ENCODE data around the gene CCDC138. TPM values are rescaled to one million over a fixed set of nuclear protein-coding genes. Genes with fewer than 3 reads are reported as not detected.

CCDC138 gene
- total RNA-seq, 2 experiments from 2014 or later = 4.7 to 5.8 TPM

DNA sequence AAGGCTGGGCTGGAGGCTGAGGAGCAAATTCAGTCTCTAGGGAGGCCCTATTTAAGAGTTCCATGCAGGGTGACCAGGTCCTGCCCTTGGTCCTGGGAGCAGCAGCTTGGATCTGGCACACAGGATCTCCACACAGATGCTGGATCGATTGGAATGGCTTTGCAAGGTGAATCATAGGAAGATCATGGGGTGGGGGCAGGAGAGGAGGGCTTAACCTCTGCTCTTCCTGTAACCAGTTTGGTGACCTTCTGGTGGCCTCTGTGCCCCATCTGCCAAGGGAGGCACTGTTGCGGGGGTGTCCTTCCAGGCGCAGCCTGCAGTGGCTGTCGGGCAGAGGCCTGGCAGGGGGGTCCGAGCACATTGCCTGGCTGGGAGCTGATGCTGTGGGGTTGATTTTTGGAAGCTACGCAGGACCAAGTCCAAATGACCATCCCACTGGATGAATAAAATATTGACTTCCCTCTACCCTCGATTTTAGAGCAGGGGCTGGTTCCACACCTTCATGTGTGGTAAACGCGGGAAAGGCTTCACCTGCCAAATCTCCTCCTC is 122.8 kb downstream of the CCDC138 start:
- H3K27ac Mint-ChIP-seq = no peak overlapping the region
- peak in 1 of 14 experiments; percentile 7 for DNase-seq

GRCh38 chr2:108910011-108910431 is 123.5 kb downstream of the CCDC138 start:
- ChIA-PET CTCF (no interaction called here), POLR2A (no interaction called here)
- Histone ChIP-seq H3K4me1 (ENCODE audit: insufficient read depth, low read length) (no peaks in the 10 kb centered on the region), H3K4me3 (ENCODE audit: low read length) (no peak overlapping the region), H3K9me3 (ENCODE audit: control insufficient read depth in 1 of 2, insufficient read depth in 1 of 2, low read length in 2 of 2) (no peaks in the 10 kb centered on the region), H3K27me3 (ENCODE audit: control insufficient read depth in 1 of 2, insufficient read depth in 2 of 2, low read length in 2 of 2) (no peaks in the 10 kb centered on the region), H3K36me3 (ENCODE audit: insufficient read depth, low read length) (peaks cover 14% of the 10 kb centered on the region), H3K27ac (ENCODE audit: low read depth in 1 of 2, low read length in 2 of 2) (no peak overlapping the region)
- no peaks in the 10 kb centered on the region for H3K9me3 Mint-ChIP-seq
- H3K36me3 Mint-ChIP-seq (ENCODE audit: low read depth) = peaks cover 82% of the 10 kb centered on the region
- H3K27me3 Mint-ChIP-seq = no peaks in the 10 kb centered on the region
- no peaks in the 10 kb centered on the region for H3K4me1 Mint-ChIP-seq (ENCODE audit: low read depth)
- intact Hi-C loops (cut with DNase I, micrococcal nuclease) = no loop called here
- H3K4me3 Mint-ChIP-seq = no peak overlapping the region
- TF ChIP-seq, protein P1, sequence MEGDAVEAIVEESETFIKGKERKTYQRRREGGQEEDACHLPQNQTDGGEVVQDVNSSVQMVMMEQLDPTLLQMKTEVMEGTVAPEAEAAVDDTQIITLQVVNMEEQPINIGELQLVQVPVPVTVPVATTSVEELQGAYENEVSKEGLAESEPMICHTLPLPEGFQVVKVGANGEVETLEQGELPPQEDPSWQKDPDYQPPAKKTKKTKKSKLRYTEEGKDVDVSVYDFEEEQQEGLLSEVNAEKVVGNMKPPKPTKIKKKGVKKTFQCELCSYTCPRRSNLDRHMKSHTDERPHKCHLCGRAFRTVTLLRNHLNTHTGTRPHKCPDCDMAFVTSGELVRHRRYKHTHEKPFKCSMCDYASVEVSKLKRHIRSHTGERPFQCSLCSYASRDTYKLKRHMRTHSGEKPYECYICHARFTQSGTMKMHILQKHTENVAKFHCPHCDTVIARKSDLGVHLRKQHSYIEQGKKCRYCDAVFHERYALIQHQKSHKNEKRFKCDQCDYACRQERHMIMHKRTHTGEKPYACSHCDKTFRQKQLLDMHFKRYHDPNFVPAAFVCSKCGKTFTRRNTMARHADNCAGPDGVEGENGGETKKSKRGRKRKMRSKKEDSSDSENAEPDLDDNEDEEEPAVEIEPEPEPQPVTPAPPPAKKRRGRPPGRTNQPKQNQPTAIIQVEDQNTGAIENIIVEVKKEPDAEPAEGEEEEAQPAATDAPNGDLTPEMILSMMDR (IDR thresholded peaks at IDR 0.05) = no peak
- no peak overlapping the region for H3K27ac Mint-ChIP-seq
- ATAC-seq (ENCODE audit: poor library complexity) (no peak), DNase-seq (peak in 1 of 14 experiments; percentile 17)

More for the DNA sequence above, 122.8 kb downstream of the CCDC138 start:
- no peaks in the 10 kb centered on the region for H3K9me3 Mint-ChIP-seq
- Histone ChIP-seq H3K9me3 (ENCODE audit: control insufficient read depth in 1 of 2, insufficient read depth in 1 of 2, low read length in 2 of 2) (no peaks in the 10 kb centered on the region), H3K4me1 (ENCODE audit: insufficient read depth, low read length) (no peaks in the 10 kb centered on the region), H3K36me3 (ENCODE audit: insufficient read depth, low read length) (peaks cover 14% of the 10 kb centered on the region), H3K4me3 (ENCODE audit: low read length) (no peak overlapping the region), H3K27me3 (ENCODE audit: control insufficient read depth in 1 of 2, insufficient read depth in 2 of 2, low read length in 2 of 2) (no peaks in the 10 kb centered on the region), H3K27ac (ENCODE audit: low read depth in 1 of 2, low read length in 2 of 2) (no peak overlapping the region)
- ATAC-seq (ENCODE audit: poor library complexity) = no peak
- no peaks in the 10 kb centered on the region for H3K4me1 Mint-ChIP-seq (ENCODE audit: low read depth)
- no peaks in the 10 kb centered on the region for H3K27me3 Mint-ChIP-seq
- H3K36me3 Mint-ChIP-seq (ENCODE audit: low read depth) = peaks cover 86% of the 10 kb centered on the region
- TF ChIP-seq, protein P1 (IDR thresholded peaks at IDR 0.05) = no peak
- POLR2A ChIA-PET = no interaction called here
- no peak overlapping the region for H3K4me3 Mint-ChIP-seq
- CTCF ChIA-PET = no interaction called here
- intact Hi-C loops (cut with DNase I, micrococcal nuclease) = no loop called here

- Histone ChIP-seq H3K9me3 (ENCODE audit: control insufficient read depth in 1 of 2, insufficient read depth in 1 of 2, low read length in 2 of 2) (no peaks in the 10 kb centered on the region), H3K4me3 (ENCODE audit: low read length) (no peak overlapping the region), H3K27ac (ENCODE audit: low read depth in 1 of 2, low read length in 2 of 2) (no peak overlapping the region), H3K36me3 (ENCODE audit: insufficient read depth, low read length) (peaks cover 11% of the 10 kb centered on the region), H3K4me1 (ENCODE audit: insufficient read depth, low read length) (no peaks in the 10 kb centered on the region), H3K27me3 (ENCODE audit: control insufficient read depth in 1 of 2, insufficient read depth in 2 of 2, low read length in 2 of 2) (no peaks in the 10 kb centered on the region)
- Mint-ChIP-seq H3K4me3 (no peak overlapping the region), H3K27me3 (no peaks in the 10 kb centered on the region), H3K4me1 (ENCODE audit: low read depth) (no peaks in the 10 kb centered on the region), H3K36me3 (ENCODE audit: low read depth) (peaks cover 74% of the 10 kb centered on the region), H3K9me3 (no peaks in the 10 kb centered on the region), H3K27ac (no peak overlapping the region)
- intact Hi-C loops (cut with DNase I, micrococcal nuclease) = no loop called here
- DNase-seq = peak in 1 of 14 experiments; percentile 22
- TF ChIP-seq, protein P1 (IDR thresholded peaks at IDR 0.05) = no peak
- ATAC-seq (ENCODE audit: poor library complexity) = no peak
- POLR2A ChIA-PET = no interaction called here
- CTCF ChIA-PET = no interaction called here
These were observed 124.2 kb downstream of the CCDC138 start for GRCh38 chr2:108910541-108911396.

All from CD4-positive, alpha-beta T cell (primary cell).